HG02981 (cell line): ENCODE measurements around the gene DLGAP1.

Source experiments
- ATAC-seq: cut with Tn5 transposase; IDR thresholded peaks from one replicate; pipeline ENCODE4 v1.9.1; 2021; ENCODE audit warnings: mild to moderate bottlenecking, moderate library complexity; ENCODE audit not compliant: unreplicated experiment

The DLGAP1 gene

DNA sequence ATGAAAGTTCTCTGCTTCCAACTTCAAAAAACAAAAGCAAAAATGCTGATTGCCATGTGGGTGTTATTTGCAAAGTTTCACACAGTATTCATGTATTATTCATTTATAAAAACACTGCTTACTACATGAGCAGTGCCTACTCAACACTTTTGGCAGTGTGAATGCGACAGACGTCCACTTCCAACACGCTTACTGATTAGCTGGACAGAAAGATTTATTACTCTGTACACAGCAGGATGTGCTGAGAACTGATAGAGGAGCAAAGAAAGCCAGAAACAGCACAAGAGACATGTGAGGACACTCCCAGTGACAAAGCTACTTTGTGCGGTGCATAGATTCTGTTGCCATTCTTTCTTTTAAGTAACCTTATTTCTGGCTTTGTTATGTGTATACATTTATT lies 258.8 kb downstream of the DLGAP1 start:
- no peak for ATAC-seq

DNA sequence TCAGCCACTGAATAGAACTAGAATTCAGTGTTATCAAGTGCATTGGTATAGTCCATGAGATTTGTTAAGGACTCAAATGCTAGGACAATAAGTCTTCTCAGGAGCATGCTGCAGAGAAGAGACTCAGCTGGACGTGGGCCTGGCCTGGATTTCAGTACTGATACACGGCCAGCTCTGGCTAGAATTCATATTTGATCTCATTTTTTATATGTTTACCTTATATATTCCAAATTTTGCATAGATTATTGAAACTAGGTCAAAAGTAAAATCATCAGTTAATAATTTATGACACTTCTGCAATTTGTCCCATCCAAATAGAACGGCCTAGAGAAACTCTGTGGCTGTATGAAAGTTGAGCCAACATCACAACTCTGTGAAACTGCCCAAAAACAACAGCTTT lies 262.0 kb downstream of the DLGAP1 start:
- no peak for ATAC-seq

DNA sequence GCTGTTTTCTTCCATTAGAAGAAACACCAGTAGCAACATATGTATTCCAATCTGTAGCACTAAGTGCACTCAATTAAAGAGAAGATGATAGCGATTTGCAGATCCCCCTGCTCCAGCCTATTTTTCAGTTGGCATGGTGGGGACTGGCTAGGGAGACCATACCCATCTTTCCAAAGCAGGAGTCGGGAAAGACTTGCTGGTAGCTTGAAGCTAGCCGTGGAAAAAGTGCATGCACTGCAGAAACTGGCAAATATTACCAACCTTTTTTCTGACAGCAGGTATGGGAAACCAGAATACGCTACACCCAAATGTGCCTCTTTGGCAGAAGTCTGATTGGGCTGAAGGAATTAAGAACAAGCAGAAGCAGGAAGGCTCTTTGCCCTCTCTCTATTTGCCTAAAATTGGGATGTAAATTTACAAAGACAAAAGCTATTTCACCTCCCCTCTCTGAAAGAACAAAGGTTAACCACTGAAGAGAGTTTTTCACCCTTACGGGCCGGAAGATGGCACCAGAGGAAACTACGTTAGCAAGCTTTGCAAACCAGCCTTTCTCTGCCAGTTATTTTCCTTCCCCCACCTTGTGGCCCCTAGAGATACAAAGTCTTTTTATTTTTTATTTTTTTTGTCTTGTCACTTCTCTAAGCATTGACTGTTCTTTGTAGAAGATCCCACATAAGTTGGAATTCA lies 273.1 kb downstream of the DLGAP1 start:
- no peak for ATAC-seq

DNA sequence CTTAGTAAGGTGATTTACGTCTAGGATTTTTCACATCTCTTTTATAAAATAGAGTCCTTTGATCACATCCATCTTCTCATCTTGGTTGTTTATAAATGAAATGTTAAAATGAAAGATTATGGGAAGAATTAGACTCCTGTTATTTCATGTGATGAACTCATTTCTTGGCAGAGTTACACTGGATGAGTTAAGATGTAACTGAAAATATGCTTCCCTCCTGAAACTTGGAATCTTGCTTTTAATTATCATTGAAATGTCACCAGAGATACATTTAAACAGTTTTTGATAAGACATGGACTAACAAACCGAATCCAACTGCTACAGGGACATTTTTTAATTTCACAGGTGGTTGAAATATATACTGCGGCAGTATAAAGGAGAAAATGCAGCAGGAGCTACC lies 274.0 kb downstream of the DLGAP1 start:
- no peak for ATAC-seq

DNA sequence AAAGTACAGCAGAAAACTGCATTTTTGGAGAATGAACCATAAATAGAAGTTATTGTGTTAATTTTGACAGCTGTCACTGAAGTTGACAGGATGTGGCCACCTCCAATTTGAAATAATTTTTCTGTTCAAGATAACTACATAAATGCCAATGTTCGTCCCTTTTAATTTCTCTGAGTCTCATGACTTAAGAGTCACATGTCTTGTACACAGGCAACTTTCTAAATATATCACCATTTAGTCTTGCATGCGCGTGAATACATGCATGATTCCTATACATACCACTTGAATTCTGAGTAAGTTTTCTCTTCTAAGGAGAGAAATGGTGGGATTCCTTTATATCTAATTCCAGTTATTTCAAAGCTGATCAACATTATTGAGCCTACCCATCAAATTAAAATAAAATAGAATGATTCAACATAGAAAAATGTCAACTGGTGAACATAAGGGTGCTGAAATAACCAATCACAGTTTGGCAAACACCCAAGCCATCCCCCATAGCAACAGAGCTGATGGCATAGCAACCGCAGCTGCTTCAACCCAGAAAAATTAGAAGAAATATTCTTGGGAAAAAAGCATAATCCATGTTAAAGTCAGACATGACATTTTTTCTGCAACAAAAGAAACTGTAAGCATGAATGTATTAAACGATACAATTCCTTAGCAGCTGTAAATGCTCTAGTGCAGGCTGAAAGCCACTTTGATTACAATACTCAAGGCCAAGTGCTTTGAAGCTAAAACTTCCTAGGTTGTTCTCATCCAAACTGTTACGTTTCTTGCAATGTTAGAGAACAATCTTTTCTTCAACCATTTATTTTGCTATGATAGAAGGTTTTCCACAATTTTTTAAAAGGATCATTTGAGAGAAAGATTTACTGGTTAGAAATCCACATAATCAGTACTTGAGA lies 282.7 kb downstream of the DLGAP1 start:
- ATAC-seq: no peak

DNA sequence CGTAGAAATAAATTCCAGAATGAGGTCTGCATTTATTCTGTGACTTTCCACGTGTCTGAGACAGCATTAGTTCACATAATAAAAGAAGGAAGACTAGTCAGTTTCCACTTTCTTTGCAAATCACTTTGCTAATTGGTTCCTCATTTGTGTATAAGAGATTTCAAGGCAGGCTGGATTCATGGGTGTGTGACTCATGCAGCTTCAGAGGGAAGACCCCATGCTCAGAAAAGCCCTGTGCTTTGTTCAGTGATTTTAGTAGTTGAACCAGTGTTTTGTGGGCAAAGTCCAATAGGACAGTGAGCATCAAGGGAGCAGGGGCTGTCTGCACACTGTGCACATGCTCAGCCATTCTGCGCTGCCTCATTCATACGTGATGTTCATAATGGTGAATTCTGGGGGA lies 297.8 kb downstream of the DLGAP1 start:
- no peak for ATAC-seq

DNA sequence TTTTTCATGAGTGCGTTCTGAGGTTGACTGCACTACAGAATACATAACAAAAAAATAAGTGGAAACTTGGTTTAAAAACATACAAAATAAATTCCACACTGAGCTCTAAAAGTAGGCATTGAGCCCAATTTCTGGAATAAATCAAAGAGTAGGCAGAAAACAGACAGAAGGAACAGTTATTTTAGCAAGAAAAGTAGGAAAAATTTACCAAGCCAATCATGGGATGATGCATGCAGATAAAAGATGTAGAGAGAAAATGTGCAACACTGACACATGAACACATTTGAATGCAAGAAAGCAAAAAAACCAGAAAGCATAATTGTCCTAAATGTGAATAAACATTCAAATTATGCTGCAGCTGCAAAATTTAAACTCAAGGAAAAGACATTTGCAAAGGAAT lies 308.3 kb downstream of the DLGAP1 start:
- no peak for ATAC-seq

DNA sequence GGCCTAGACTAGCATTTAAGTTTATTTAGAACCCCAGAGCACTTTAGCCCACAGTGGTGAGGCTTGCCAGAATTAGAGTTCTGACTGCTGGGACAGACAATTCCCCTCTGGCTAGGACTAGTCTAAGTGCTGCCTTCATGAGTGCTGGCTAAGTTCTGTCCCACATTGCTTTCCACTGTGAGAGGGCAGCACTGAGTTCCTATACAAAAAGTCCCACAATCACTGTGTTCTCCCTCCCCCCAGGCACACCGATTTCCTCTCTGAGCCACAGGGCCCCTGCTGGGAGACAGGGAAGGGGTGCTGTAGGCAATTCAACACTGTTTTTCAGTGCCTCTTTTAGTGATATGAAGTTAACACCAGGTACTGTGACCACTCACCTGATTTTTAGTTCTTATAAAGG lies 310.9 kb downstream of the DLGAP1 start:
- no peak for ATAC-seq

DNA sequence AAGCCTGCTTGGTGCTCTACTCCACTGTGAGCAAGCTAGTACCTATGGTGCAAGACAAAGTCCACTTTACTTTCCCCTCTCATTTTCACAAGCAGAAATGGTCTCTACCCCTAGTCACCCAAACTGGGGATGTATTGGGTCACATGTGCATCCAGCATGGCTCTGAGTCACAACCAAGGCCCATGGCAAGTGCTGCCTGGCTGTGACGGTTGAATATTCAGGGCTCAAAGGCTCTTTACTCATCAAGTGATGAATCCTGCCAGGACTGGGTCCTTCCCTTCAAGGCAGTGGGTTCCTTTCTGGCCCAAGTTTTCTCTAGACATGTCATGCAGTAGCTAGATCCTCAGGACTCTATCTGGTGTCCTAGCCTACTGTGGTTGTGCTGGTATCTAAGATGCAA lies 311.5 kb downstream of the DLGAP1 start:
- ATAC-seq: no peak

DNA sequence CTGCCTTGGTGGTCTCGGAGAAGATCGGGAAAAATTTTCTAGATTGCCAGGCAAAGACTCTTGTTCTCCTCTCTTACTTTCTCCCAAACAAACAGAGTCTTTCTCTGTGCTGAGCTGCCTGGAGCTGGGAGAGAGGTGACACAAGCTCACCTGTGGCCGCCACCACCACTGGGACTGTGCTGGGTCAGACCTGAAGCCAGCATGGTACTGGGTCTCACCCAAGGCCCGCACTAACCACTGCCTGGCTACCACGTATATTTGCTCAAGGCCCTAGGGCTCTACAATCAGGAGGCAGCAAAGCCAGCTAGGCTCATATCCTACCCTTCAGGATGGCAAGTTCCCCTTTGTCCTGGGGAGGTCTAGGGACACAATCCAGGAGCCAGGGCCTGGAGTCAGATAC lies 312.2 kb downstream of the DLGAP1 start:
- no peak for ATAC-seq

DNA sequence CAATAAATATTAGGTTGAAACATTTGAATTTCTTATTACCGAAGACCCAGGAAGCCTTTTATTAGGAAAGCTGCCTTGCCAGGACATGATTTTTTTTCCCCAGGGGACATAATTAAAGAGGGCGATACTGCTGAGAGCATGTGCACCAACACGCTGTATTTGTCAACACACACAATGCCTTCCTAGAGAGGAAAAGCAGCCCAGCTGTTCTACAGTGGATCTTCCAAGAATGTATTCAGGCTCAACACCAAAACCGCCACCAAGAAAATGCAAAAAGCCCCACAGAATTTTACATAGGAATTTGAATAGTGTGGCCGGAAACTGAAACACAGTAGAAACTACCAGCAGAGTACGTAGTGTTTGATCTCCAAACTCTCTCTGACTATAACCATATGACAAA lies 320.4 kb downstream of the DLGAP1 start:
- ATAC-seq: no peak

DNA sequence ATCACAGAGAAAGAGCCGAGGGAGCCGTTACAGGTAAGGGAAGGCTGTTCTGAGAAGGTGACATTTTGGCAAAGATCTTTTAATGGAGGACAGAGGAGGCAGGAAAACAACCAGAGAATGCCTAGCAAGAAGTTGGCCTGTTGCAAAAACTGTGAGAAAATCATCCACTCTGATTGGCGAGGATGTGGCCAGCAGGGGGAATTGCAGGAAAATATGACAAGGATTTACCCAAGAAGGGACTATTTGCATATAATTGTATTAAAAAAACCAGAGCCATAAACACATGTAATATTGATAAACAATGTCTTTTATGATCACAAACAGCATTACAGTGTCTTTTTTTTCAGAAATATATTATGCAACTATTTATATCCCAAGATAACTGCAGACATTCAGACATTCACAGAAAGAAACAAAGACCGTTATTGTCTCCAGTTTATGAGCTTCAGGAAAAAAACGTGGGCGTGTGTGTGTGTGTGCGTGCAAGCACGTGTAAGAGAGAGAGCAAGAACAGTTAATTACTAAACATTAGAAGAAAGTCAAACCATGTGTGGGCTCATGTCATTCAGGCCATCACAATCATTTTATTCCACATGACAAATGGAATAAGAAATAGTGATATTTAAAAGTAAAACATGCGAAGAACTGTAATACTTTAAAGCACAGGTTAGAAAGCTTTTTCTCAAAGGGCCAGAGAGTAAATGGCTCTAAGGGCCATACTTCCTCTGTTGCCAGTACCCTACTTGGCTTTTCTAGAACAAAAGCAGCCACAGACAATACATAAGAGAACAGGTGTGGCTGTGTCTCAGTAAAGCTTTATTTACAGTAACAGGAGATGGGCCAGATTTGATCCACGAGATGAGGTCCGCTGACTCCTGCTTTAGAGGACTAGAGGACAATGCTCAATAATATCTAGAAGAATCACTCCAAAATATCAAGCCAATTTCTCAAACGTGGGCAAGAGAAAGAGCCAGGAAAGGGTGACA lies 324.1 kb downstream of the DLGAP1 start:
- no peak for ATAC-seq

DNA sequence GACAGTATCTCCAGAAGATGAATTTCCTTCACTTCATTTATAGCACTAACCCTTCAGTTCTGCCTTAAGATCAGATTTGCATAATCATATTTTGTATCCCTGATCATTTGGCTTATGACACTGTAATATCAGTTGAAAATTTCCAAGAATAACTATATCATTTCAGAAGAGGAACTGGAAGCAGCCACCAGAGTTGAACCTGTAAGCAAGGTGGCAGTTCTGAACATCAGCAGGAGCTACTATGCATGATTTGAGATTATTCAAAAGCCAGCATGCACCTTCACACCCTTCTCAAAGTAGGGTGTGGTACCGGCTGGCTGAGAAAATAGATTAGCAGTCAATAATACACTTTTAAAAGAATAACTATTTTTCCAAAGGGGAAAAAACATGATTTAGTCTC lies 328.2 kb downstream of the DLGAP1 start:
- ATAC-seq: no peak

DNA sequence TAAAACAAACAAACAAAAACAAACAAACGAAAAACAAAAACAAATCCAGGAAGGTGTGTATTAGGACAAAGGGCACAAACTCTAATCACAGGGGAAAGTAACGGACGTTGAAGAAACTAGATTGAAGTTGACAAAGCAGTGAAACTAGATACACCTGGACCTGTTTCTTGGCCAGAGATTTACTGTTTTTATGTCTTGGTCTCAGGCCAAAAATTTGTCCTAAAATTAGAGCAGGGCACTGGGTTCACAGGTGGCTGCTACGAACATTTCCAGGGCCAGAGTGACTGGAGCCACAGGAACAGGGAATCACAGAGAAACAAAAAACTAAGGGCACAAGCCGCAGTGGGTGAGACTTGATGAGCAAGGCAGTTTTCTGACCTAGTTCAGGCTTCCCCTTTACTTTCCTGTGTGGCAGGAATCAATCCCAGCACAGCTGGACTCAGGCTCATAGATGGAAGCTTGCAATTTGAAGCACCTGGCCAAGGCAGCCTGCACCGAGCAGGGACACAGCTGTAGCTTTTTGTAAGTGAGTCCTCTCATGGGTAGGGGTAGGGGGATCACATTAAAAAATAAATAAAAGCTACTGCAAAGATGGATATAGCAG lies 329.4 kb downstream of the DLGAP1 start:
- no peak for ATAC-seq

DNA sequence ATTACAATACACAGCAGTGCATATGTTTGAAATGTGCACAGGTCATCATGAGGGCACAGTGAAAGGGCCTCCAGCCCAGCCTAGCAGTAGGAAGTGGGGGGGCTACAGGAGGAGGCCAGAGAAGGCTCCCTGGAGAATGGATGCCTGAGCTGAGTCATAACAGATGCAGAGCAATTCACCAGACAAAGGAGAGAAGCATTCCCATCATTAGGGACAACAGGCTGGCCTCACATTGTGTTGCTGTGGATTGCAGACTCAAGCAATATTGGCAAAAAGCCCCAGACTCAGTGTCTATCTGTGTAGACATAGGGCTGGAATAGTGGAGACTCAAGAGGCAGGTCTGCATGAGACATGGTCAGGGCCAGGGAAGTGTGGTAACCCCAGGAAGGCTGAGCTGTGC lies 329.9 kb downstream of the DLGAP1 start:
- no peak for ATAC-seq

DNA sequence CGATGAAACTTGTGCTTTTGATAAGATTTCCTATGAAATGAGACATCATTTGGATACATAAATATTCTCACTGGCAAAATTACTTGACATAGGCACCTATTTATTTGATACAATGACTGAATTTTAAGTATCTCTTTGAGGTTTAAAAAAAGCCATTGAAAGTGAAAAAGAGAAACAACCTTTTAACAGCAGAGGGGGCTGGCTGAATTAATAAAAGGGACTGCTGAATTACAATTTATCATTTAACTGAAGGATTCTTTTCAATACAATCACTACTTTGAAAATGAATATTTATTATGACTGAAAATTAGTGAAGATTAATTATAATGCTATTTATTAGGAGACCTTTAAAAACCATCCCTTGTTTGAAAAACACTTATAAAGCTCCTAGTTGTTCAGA lies 335.3 kb downstream of the DLGAP1 start:
- no peak for ATAC-seq

DNA sequence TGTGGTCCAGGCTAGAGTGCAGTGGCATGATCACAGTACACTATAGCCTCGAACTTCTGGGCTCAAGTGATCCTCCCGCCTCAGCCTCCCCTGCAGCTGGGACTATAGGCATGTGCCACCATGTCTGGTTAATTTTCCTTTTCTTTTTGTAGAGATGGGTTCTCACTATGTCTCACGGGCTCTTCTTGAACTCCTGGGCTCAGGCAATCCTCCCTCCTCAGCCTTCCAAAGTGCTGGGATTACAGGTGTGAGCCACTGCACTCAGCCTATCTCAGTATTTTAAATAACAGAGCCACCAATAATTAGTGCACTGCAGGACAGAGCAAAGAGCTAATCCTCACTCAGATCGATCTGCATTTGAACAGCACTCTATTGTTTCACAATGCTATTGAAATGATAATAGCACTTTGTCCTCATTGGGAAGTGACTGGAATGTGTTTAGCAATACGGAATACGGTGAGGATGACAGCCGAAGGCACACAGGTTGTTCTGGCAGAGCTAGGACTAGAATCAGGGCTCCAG lies 335.9 kb downstream of the DLGAP1 start:
- no peak for ATAC-seq

DNA sequence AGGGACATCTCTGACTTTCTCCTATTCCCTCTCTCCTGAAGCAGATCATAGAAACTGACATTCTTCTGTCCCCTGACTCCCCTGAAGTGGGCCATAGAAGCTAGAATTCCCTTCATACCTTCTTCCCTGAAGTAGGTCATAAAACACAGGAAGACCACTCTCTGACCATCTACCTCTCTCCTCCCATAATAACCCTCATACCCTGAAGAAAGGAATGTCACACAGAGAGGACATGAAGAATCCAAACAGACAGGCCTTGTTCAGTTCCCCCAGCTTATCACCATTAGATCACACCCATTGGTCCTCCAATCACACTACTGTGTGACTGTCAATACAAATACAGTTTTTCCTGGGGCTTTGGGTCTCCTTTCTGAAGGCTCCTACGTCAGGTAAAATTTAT lies 347.1 kb downstream of the DLGAP1 start:
- no peak for ATAC-seq

DNA sequence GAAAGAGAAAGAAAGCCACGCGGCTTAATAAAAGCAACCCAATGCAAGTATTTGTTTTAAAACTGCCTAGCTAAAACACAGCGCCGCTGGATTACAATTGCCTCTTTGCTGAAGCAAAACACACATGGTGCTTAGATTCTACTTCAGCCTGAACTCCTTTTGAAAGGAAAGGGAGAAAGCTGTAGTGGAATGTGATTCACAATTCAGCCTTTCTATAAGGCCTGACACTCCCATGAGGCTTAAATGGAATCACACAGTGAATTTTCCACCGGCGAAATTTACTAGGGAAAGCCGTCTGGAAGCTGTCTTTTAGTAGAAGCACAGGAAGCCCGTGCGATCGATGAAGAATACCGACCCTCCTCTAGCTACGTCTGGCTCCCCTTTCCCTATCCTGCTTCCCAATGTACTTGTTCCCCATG lies 348.0 kb downstream of the DLGAP1 start:
- ATAC-seq: no peak

DNA sequence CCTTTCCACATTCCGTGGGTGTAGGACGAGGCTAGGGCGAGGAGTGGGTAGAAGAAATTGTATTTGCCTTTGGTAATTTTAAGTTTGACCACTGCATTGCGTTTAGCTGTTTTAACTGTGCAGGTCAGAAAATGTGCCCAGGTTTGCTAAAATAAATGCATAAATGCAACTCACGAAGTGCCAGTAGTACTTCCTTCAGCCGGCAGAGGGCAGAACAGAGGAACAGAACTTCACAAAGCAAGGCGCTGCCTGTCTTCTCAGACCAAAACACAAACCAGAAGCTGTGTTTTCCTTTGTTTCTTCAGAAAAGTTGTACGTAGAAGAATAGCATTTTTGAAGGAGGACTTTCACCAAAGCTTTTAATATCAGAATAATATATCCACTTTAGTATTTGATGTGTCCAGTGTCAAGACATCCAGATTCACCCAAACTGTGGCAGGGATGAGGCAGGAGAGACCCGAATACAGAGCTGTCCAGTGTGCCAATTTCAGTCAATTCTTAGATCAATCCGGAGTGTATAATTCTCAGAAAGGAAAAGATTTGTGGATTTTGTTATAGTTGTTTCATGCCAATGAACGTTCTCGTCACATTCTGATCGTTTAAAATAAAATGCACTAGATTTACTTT lies 348.6 kb downstream of the DLGAP1 start:
- ATAC-seq: peak; percentile 73
